ENCODE results near the gene CHRNB4.

GRCh38 chr15:78684657-78685056 lies 43.6 kb upstream of the CHRNB4 start:
- TF ChIP-seq CTCF (IDR thresholded peaks at IDR 0.05) (no peak), NR3C1 (IDR thresholded peaks at IDR 0.05) (no peak), MYC (IDR thresholded peaks at IDR 0.05; ENCODE audit: borderline replicate concordance, low read length) (no peak), POLR2AphosphoS2 (conservative IDR thresholded peaks at IDR 0.05; ENCODE audit: low read length) (no peak), ZNF302 (CRISPR knock-in tag; IDR thresholded peaks at IDR 0.05) (no peak), RAD21 (conservative IDR thresholded peaks at IDR 0.05 in 1 of 2, IDR thresholded peaks at IDR 0.05 in 1 of 2) (no peak), EHMT2 (IDR thresholded peaks at IDR 0.05; ENCODE audit: low read depth) (no peak), EP300 (IDR thresholded peaks at IDR 0.05) (no peak), POLR2A (IDR thresholded peaks at IDR 0.05; ENCODE audit: low read length) (no peak), RCOR1 (IDR thresholded peaks at IDR 0.05; ENCODE audit: low read depth, low read length) (no peak), CEBPB (IDR thresholded peaks at IDR 0.05) (no peak), NFE2L2 (conservative IDR thresholded peaks at IDR 0.05; ENCODE audit: low read length) (no peak)
